Sigmoid colon (tissue), 7 donors: ENCODE measurements around the gene CHST7. TPM values are rescaled to one million over a fixed set of nuclear protein-coding genes. Genes with fewer than 3 reads are reported as not detected.

ENCODE experiments used
- DNase-seq: peaks from one replicate; pipeline ENCODE4 v3.0.0-alpha.2; 2019
- H3K27ac ChIP-seq, 4 donors: fragments of 200-600 bp; sonication (generic); one replicate each; pipeline ENCODE4 v1.5.1; 2016 to 2019; ENCODE audit warnings: mild to moderate bottlenecking in 1 of 4
- H3K27me3 ChIP-seq, 3 donors: fragments of 200-600 bp; sonication (generic); one replicate each; pipeline ENCODE4 v1.5.1; 2019; ENCODE audit warnings: mild to moderate bottlenecking in 1 of 3
- H3K36me3 ChIP-seq, 4 donors: fragments of 200-600 bp; sonication (generic); one replicate each; pipeline ENCODE4 v1.5.1; 2016 to 2019
- H3K4me1 ChIP-seq, 4 donors: fragments of 200-600 bp; sonication (generic); one replicate each; pipeline ENCODE4 v1.5.1; 2017 to 2019
- H3K4me3 ChIP-seq, 4 donors: fragments of 200-600 bp; sonication (generic); one replicate each; pipeline ENCODE4 v1.5.1; 2017 to 2019; ENCODE audit warnings: mild to moderate bottlenecking in 2 of 4, moderate library complexity in 1 of 4
- H3K9me3 ChIP-seq, 4 donors: fragments of 200-600 bp in 3 of 4; sonication (generic) in 3 of 4; one replicate each; pipeline versions ENCODE4 v1.5.1 to v1.6.1; 2013 to 2019
- CTCF ChIP-seq, 4 experiments: fragments of 450-650 bp in 3 of 4; fragments of 200-600 bp in 1 of 4; IDR thresholded peaks; one replicate each; pipeline ENCODE4 v1.5.1; 2016 to 2019; ENCODE audit warnings: antibody characterized with exemption in 4 of 4, mild to moderate bottlenecking in 3 of 4, moderate library complexity in 2 of 4
- EP300 ChIP-seq, 4 donors: sonication (generic); formaldehyde crosslinking; IDR thresholded peaks; one replicate each; pipeline ENCODE4 v1.6.1; 2017; ENCODE audit warnings: antibody characterized with exemption in 4 of 4
- POLR2A ChIP-seq, 2 donors: fragments of 450-650 bp; IDR thresholded peaks; one replicate each; pipeline ENCODE4 v1.6.1; 2016; ENCODE audit warnings: antibody characterized with exemption in 2 of 2, mild to moderate bottlenecking in 2 of 2, moderate library complexity in 2 of 2
- POLR2AphosphoS5 ChIP-seq, 4 donors: sonication (generic); formaldehyde crosslinking; IDR thresholded peaks; one replicate each; pipeline ENCODE4 v1.6.1; 2017; ENCODE audit warnings: antibody characterized with exemption in 4 of 4
- WGBS, 2 donors: extraction: QIAGEN DNeasy Blood & Tissue Kit; methylation state at CpG; one replicate each; pipeline ENCODE4 v1.1.7; 2013; 5-methylcytosine and 5-hydroxymethylcytosine counted together
- intact Hi-C: fragments of 100-400 bp; cut with DNase I; formaldehyde crosslinking; loops from one replicate; pipeline ENCODE4 v1.15.1; 2023
- polyA plus RNA-seq, 3 donors: library from polyadenylated mRNA; stranded (reverse); fragments of 200-250 nt; gene quantifications; one replicate each; pipeline ENCODE4 v1.2.3, GENCODE V29; 2013
- total RNA-seq, 4 donors: library from RNA; depleted of rRNA; stranded (reverse); fragments of >200 nt; gene quantifications; one replicate each; pipeline ENCODE4 v1.1.0, GENCODE V29; 2016
- donor health status: healthy with polysubstance abuse.
- donor health status: Bipolar disorder and iron deficiency.
- donor health status: healthy.

Gene CHST7
- total and polyA plus RNA-seq, 7 donors: 1.2 to 15.8 (median 6.6) TPM

GRCh38 chrX:46587158-46587557 is 13.6 kb downstream of the CHST7 start:
- H3K36me3 ChIP-seq: no peaks in the 10 kb centered on the region
- intact Hi-C loops: no loop called here
- H3K4me3 ChIP-seq: no peak overlapping the region
- DNase-seq: no peak
- WGBS, 2 donors: 62 to 77% methylated on average over 5 of the region's 5 CpGs
- no peaks in the 10 kb centered on the region for H3K27me3 ChIP-seq
- peaks cover 0 to 6% (median 0%) of the 10 kb centered on the region in 4 donors for H3K4me1 ChIP-seq
- H3K9me3 ChIP-seq: no peaks in the 10 kb centered on the region
- peak overlapping the region in 2 of 4 donors; percentile 14 to 39 for H3K27ac ChIP-seq
- TF ChIP-seq POLR2A (IDR thresholded peaks at IDR 0.05) (no peak), CTCF (IDR thresholded peaks at IDR 0.05) (no peak), POLR2AphosphoS5 (IDR thresholded peaks at IDR 0.05) (no peak)

- no peaks in the 10 kb centered on the region for H3K27me3 ChIP-seq
- H3K36me3 ChIP-seq: no peaks in the 10 kb centered on the region
- TF ChIP-seq POLR2A (IDR thresholded peaks at IDR 0.05): no peak
- TF ChIP-seq CTCF (IDR thresholded peaks at IDR 0.05): no peak
- TF ChIP-seq POLR2AphosphoS5 (IDR thresholded peaks at IDR 0.05): no peak
- TF ChIP-seq EP300 (IDR thresholded peaks at IDR 0.05): no peak
- intact Hi-C loops: no loop called here
- H3K27ac ChIP-seq: peak overlapping the region; percentile 14 to 42 (median 35)
- DNase-seq: no peak
- no peaks in the 10 kb centered on the region for H3K9me3 ChIP-seq
- no peak overlapping the region for H3K4me3 ChIP-seq
- H3K4me1 ChIP-seq: peaks cover 0 to under 1% (median 0%) of the 10 kb centered on the region in 4 donors
- WGBS, 2 donors: 30 to 48% methylated on average over 5 of the region's 5 CpGs
These were observed 14.2 kb downstream of the CHST7 start for GRCh38 chrX:46587753-46588171.

GRCh38 chrX:46588263-46588662 is 14.7 kb downstream of the CHST7 start:
- DNase-seq: peak; percentile 74
- no peaks in the 10 kb centered on the region for H3K36me3 ChIP-seq
- H3K4me1 ChIP-seq: no peaks in the 10 kb centered on the region
- H3K27ac ChIP-seq: peak overlapping the region; percentile 14 to 42 (median 35)
- no peaks in the 10 kb centered on the region for H3K27me3 ChIP-seq
- H3K4me3 ChIP-seq: no peak overlapping the region
- 26 to 80% methylated on average over 4 of the region's 4 CpGs for WGBS, 2 donors
- no peaks in the 10 kb centered on the region for H3K9me3 ChIP-seq
- TF ChIP-seq POLR2AphosphoS5 (IDR thresholded peaks at IDR 0.05): no peak
- intact Hi-C loops: no loop called here

- intact Hi-C loops: no loop called here
- no peaks in the 10 kb centered on the region for H3K27me3 ChIP-seq
- no peak for DNase-seq
- H3K4me3 ChIP-seq: no peak overlapping the region
- TF ChIP-seq POLR2A (IDR thresholded peaks at IDR 0.05) (no peak), EP300 (IDR thresholded peaks at IDR 0.05) (no peak)
- H3K36me3 ChIP-seq: no peaks in the 10 kb centered on the region
- 68 to 80% methylated on average over 7 of the region's 7 CpGs for WGBS, 2 donors
- peak overlapping the region in 2 of 4 donors; percentile 21 to 23 for H3K27ac ChIP-seq
- H3K9me3 ChIP-seq: no peaks in the 10 kb centered on the region
- no peaks in the 10 kb centered on the region for H3K4me1 ChIP-seq
These were observed 16.6 kb downstream of the CHST7 start for GRCh38 chrX:46589977-46590723.

GRCh38 chrX:46595084-46595483 is 21.5 kb downstream of the CHST7 start:
- WGBS, 2 donors: 82 to 91% methylated on average over 1 of the region's 1 CpG
- DNase-seq: no peak
- Histone ChIP-seq H3K36me3 (no peaks in the 10 kb centered on the region), H3K9me3 (no peaks in the 10 kb centered on the region), H3K4me3 (no peak overlapping the region), H3K27ac (no peak overlapping the region), H3K27me3 (no peaks in the 10 kb centered on the region), H3K4me1 (no peaks in the 10 kb centered on the region)
- intact Hi-C loops: no loop called here
- TF ChIP-seq POLR2A (IDR thresholded peaks at IDR 0.05): no peak
- TF ChIP-seq CTCF (IDR thresholded peaks at IDR 0.05): no peak
- no peak for TF ChIP-seq EP300 (IDR thresholded peaks at IDR 0.05)
- no peak for TF ChIP-seq POLR2AphosphoS5 (IDR thresholded peaks at IDR 0.05)

- Histone ChIP-seq H3K27me3 (no peaks in the 10 kb centered on the region), H3K4me1 (no peaks in the 10 kb centered on the region), H3K27ac (no peak overlapping the region), H3K4me3 (no peak overlapping the region), H3K36me3 (no peaks in the 10 kb centered on the region), H3K9me3 (no peaks in the 10 kb centered on the region)
- TF ChIP-seq POLR2A (IDR thresholded peaks at IDR 0.05) (no peak), CTCF (IDR thresholded peaks at IDR 0.05) (no peak), POLR2AphosphoS5 (IDR thresholded peaks at IDR 0.05) (no peak), EP300 (IDR thresholded peaks at IDR 0.05) (no peak)
- WGBS, 2 donors: 91 to 97% methylated on average over 8 of the region's 8 CpGs
- no peak for DNase-seq
- intact Hi-C loops: no loop called here
These were observed 23.6 kb downstream of the CHST7 start for GRCh38 chrX:46597208-46597607.
